HCT116 (cell line): ENCODE data around the gene MICAL3. TPM values are rescaled to one million over a fixed set of nuclear protein-coding genes. Genes with fewer than 3 reads are reported as not detected.

Experiments used
- ATAC-seq: fragments of 200-7000 bp; cut with Tn5 transposase; 2 replicates; pipeline ENCODE4 v1.9.1; 2020; ENCODE audit warnings: mild to moderate bottlenecking, moderate library complexity
- BruUV-seq: library from RNA; stranded (reverse); fragments of 400-500 nt; replicated peaks from 2 replicates; lab custom pipeline; 2021; lab: Mats Ljungman, UMichigan
- CTCF ChIA-PET: fragments of 300-600 bp; sonication (Branson Sonifier 250); formaldehyde crosslinking; loops from one replicate; lab custom pipeline; 2021; ENCODE audit warnings: antibody characterized with exemption; lab: Charles Lee
- POLR2A ChIA-PET: fragments of 300-600, 350-600 bp; sonication (Branson Sonifier 250); formaldehyde crosslinking; loops from one replicate; lab custom pipeline; 2021; ENCODE audit warnings: antibody characterized with exemption; lab: Charles Lee
- RAD21 ChIA-PET, 2 experiments: fragments of 300-600 bp; sonication (Branson Sonifier 250); formaldehyde crosslinking; loops; one replicate each; lab custom pipeline; 2023; ENCODE audit warnings: low total read pairs in 2 of 2; ENCODE audit not compliant: uncharacterized antibody in 2 of 2, unreplicated experiment in 2 of 2, low non-redundant PET in 1 of 2; lab: Charles Lee
- DNase-seq: peaks from one replicate; pipeline ENCODE4 v3.0.0-alpha.2; 2010; ENCODE audit warnings: low read depth, low spot score
- H2AFZ ChIP-seq: fragments of 200-600 bp; shearing (Covaris generic), sonication (generic); 2 replicates; pipeline ENCODE4 v1.6.1; 2017; ENCODE audit warnings: low read depth, mixed run types, mixed read lengths, antibody characterized with exemption, low read length; ENCODE audit not compliant: poor library complexity, severe bottlenecking
- H3K27ac ChIP-seq: 2 replicates; pipeline ENCODE4 v1.5.1; 2012; ENCODE audit warnings: low read depth, low read length
- H3K27me3 ChIP-seq: fragments of 200-600 bp; sonication (generic); 2 replicates; pipeline ENCODE4 v1.6.1; 2016; ENCODE audit warnings: mixed run types, low read length, mixed read lengths; ENCODE audit not compliant: insufficient read depth
- H3K36me3 ChIP-seq, 2 experiments: fragments of 200-500 bp in 1 of 2; fragments of 200-600 bp in 1 of 2; sonication (Bioruptor generic) in 1 of 2; sonication (generic) in 1 of 2; 2 replicates each; pipeline versions ENCODE4 v1.5.1 to v1.6.1; 2014 to 2016; ENCODE audit warnings: low read length in 2 of 2, inconsistent platforms in 1 of 2, mixed read lengths in 1 of 2, mixed run types in 1 of 2; ENCODE audit not compliant: insufficient read depth in 2 of 2, control insufficient read depth in 1 of 2
- H3K4me1 ChIP-seq, 2 experiments: fragments of 200-600 bp in 1 of 2; sonication (generic) in 1 of 2; 2 replicates each; pipeline versions ENCODE4 v1.5.1 to v1.6.1; 2012 to 2017; ENCODE audit warnings: low read length in 2 of 2, inconsistent platforms in 1 of 2, mild to moderate bottlenecking in 1 of 2, mixed read lengths in 1 of 2, mixed run types in 1 of 2, moderate library complexity in 1 of 2; ENCODE audit not compliant: insufficient read depth in 2 of 2, control insufficient read depth in 1 of 2
- H3K4me2 ChIP-seq: fragments of 200-600 bp; sonication (generic); 2 replicates; pipeline ENCODE4 v1.6.1; 2017; ENCODE audit warnings: mixed run types, low read length, mixed read lengths
- H3K4me3 ChIP-seq, 2 experiments: fragments of 200-600 bp in 1 of 2; sonication (generic) in 1 of 2; replicated peaks in 1 of 2; 2 replicates each; pipeline ENCODE4 v1.5.1; 2011 to 2016; ENCODE audit warnings: low read length in 2 of 2, control low read depth in 1 of 2, low read depth in 1 of 2, mild to moderate bottlenecking in 1 of 2, mixed read lengths in 1 of 2, mixed run types in 1 of 2
- H3K79me2 ChIP-seq: fragments of 200-600 bp; sonication (generic); 2 replicates; pipeline ENCODE4 v1.6.1; 2017; ENCODE audit warnings: mild to moderate bottlenecking, mixed run types, low read length, moderate library complexity, mixed read lengths; ENCODE audit not compliant: insufficient read depth
- H3K9ac ChIP-seq: fragments of 200-600 bp; sonication (generic); 2 replicates; pipeline ENCODE4 v1.6.1; 2016; ENCODE audit warnings: low read length, mixed read lengths
- H3K9me2 ChIP-seq: fragments of 200-600 bp; sonication (generic), shearing (Covaris generic); 2 replicates; pipeline ENCODE4 v1.6.1; 2017; ENCODE audit warnings: mixed run types, mild to moderate bottlenecking, moderate library complexity; ENCODE audit not compliant: insufficient read depth
- H3K9me3 ChIP-seq, 2 experiments: fragments of 200-500 bp in 1 of 2; fragments of 200-600 bp in 1 of 2; sonication (Bioruptor generic) in 1 of 2; sonication (generic) in 1 of 2; 2 replicates each; pipeline ENCODE4 v1.6.1; 2014 to 2017; ENCODE audit warnings: low read length in 2 of 2, mixed read lengths in 2 of 2, inconsistent platforms in 1 of 2, low read depth in 1 of 2, mild to moderate bottlenecking in 1 of 2, mixed run types in 1 of 2, moderate library complexity in 1 of 2; ENCODE audit not compliant: control insufficient read depth in 1 of 2, insufficient read depth in 1 of 2
- H4K20me1 ChIP-seq: fragments of 200-600 bp; sonication (generic), shearing (Covaris generic); 2 replicates; pipeline ENCODE4 v1.6.1; 2017; ENCODE audit warnings: mixed run types, mild to moderate bottlenecking, moderate library complexity; ENCODE audit not compliant: insufficient read depth
- EGR1 ChIP-seq: IDR thresholded peaks from 2 replicates; pipeline ENCODE4 v1.6.1; 2012; ENCODE audit warnings: low read depth
- SRF ChIP-seq: IDR thresholded peaks from 2 replicates; pipeline ENCODE4 v1.6.1; 2012; ENCODE audit warnings: low read depth
- YY1 ChIP-seq: IDR thresholded peaks from 2 replicates; pipeline ENCODE4 v1.6.1; 2011; ENCODE audit warnings: low read length, low read depth, moderate library complexity, mild to moderate bottlenecking; ENCODE audit not compliant: insufficient replicate concordance; ENCODE audit errors: extremely low read depth
- ZFX ChIP-seq: fragments of 450-650 bp; IDR thresholded peaks from 2 replicates; pipeline ENCODE4 v1.6.1; 2017
- intact Hi-C: fragments of 100-400 bp; cut with micrococcal nuclease; formaldehyde crosslinking; loops from 2 replicates; pipeline ENCODE4 v1.10.0; 2022
- total RNA-seq: library from RNA; stranded (reverse); gene quantifications from one replicate; pipeline ENCODE4 v1.2.1, GENCODE V29; 2021; ENCODE audit not compliant: unreplicated experiment
- TF ChIP-seq, protein P1 (sequence below): IDR thresholded peaks from 2 replicates; pipeline ENCODE4 v1.6.1; 2012

The MICAL3 gene
- total RNA-seq, 1 experiment from 2014 or later = 30.8 TPM

DNA sequence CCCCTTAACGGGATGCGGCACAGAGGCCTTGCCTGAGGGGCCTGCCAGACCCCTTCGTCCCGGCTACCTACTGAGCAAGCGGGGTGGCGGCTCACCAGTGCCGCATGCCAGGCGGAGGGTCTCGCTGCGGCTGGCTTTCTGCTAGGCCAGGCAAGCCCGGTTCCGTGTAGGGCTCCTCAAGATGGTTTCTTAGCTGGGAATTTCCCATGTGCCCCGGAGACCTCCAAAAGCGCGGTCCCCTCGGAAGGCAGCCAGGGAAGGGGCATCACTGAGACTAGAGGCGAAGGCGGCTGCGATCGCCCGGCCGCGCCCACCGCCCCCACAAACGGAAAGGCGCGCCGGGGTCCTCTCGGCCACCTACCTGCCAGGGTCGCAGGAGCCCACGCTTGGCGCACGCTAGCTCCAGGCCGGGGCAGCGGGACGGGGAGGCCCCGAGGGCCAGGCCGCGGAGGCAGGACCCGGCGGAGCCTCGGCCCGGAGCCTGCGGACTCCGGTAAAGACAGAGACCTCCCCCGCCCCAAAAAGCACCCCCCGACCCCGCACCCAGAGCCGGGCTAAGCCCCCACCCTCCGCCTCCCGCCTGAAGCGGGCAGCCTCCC, 23.8 kb downstream of the MICAL3 start:
- peak; percentile 60 for TF ChIP-seq ZFX
- TF ChIP-seq, protein P1, sequence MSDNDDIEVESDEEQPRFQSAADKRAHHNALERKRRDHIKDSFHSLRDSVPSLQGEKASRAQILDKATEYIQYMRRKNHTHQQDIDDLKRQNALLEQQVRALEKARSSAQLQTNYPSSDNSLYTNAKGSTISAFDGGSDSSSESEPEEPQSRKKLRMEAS = no peak
- Histone ChIP-seq H3K36me3 (no peaks in the 10 kb centered on the region), H4K20me1 (no peaks in the 10 kb centered on the region; the same call in 1 of the 2 replicates), H2AFZ (no peak overlapping the region), H3K9me2 (no peaks in the 10 kb centered on the region), H3K27me3 (no peaks in the 10 kb centered on the region), H3K27ac (peak overlapping the region; percentile 85), H3K79me2 (peaks cover 54% of the 10 kb centered on the region), H3K9ac (peak overlapping the region; percentile 83), H3K4me1 (peaks cover 29 to 42% of the 10 kb centered on the region in 2 experiments), H3K9me3 (no peaks in the 10 kb centered on the region), H3K4me3 (peak overlapping the region; percentile 66 to 84), H3K4me2 (peak overlapping the region; percentile 94)
- RAD21 ChIA-PET = no interaction called here
- CTCF ChIA-PET = interaction anchor here (0.9 to 2.7 kb wide), 3 partner anchors 13 to 76 kb away, joined by 3 to 8 read pairs (median 3); no protein-coding TSS in a partner anchor
- peak; percentile 5; the same call in 1 of the 2 replicates for ATAC-seq
- intact Hi-C loops = loop anchor here (1.0 to 2.0 kb wide), 2 partner anchors 23 to 76 kb away; partner anchors contain the start of gene PEX26
- BruUV-seq = no TSS peak
- POLR2A ChIA-PET = no interaction called here
- DNase-seq = no peak

DNA sequence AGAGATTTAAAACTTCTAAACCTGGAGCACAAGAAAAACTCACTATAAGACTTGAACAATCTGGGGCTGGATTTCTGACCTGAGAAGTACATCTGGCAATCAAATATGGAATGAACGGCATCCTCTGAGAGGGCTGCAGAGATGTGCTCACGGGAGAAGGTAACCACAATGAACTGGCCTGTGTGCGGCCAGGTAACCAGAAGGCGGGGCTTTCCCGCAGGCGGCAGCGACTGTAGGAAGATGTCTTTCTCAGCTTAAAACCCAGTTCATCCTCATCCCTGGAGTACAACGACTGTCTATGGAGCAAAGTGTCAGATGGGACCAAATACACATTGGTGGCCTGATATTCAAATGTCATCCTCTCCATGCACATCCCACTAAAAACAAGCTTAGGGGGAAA, 24.5 kb downstream of the MICAL3 start:
- ATAC-seq (no peak), DNase-seq (no peak)
- ChIA-PET CTCF (interaction anchor here (0.9 to 2.7 kb wide), 3 partner anchors 12 to 76 kb away, joined by 3 to 8 read pairs (median 3); no protein-coding TSS in a partner anchor), POLR2A (no interaction called here), RAD21 (no interaction called here)
- peak overlapping the region; percentile 94 for H3K4me2 ChIP-seq
- TF ChIP-seq SRF (no peak), YY1 (no peak), EGR1 (no peak)
- H3K27me3 ChIP-seq = no peaks in the 10 kb centered on the region
- no peak overlapping the region for H3K27ac ChIP-seq
- H3K9me2 ChIP-seq = no peaks in the 10 kb centered on the region
- peaks cover 29 to 42% of the 10 kb centered on the region in 2 experiments for H3K4me1 ChIP-seq
- H2AFZ ChIP-seq = no peak overlapping the region
- TSS peak; percentile 57 for BruUV-seq
- peak overlapping the region; percentile 83 for H3K9ac ChIP-seq
- no peaks in the 10 kb centered on the region for H3K36me3 ChIP-seq
- intact Hi-C loops = loop anchor here (2.0 kb wide), 1 partner anchor 77 kb away; the partner anchor contains the start of gene PEX26
- peak overlapping the region; percentile 66 to 84 for H3K4me3 ChIP-seq
- no peaks in the 10 kb centered on the region for H3K9me3 ChIP-seq
- no peaks in the 10 kb centered on the region; the same call in 1 of the 2 replicates for H4K20me1 ChIP-seq
- peaks cover 61% of the 10 kb centered on the region for H3K79me2 ChIP-seq
